GM18907 (cell line): Measurements from ENCODE around the gene CDC45.

Source experiments
- ATAC-seq: cut with Tn5 transposase; IDR thresholded peaks from one replicate; pipeline ENCODE4 v1.9.1; 2021; ENCODE audit warnings: mild to moderate bottlenecking, moderate library complexity; ENCODE audit not compliant: unreplicated experiment

The CDC45 gene

DNA sequence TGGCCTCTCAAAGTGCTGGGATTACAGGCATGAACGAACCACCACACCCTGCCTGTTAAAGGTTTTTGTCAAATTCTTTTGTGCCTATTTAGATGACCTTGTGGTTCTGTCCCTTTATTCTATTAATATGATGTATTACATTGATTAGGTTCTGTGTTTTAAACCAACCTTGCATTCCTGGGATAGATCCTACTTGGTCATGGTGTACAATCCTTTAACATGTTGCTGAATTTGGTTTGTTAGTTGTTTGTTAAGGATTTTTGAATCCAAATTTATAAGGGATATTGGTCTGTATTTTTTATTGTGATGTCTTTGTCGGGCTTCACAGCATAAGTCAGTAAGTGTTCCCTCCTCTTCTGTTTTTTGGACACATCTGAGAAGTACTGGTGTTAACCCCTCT is 73.5 kb downstream of the CDC45 start:
- no peak for ATAC-seq

DNA sequence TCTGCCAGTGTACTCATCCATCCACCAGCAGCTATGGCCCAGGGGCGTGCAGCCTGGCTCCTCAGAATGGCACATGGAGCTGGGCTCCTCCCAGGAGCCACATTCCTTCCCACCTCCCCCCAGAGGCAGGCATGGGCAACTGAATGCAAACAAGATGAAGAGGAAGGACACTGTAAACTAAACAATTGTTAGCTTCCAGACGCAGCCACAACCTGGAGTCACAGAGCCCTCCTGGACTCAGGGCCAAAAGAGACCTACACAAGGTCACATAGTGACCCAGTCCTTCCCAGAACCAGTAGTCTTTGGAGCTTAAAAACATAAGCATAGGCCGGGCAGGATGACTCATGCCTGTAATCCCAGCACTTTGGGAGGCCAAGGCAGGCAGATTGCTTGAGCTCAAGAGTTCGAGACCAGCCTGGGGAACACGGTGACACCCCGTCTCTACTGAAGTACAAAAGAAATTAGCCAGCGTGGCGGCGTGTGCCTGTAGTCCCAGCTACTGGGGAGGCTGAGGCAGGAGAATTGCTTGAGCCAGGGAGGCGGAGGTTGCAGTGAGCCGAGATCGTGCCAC is 75.2 kb downstream of the CDC45 start:
- no peak for ATAC-seq

DNA sequence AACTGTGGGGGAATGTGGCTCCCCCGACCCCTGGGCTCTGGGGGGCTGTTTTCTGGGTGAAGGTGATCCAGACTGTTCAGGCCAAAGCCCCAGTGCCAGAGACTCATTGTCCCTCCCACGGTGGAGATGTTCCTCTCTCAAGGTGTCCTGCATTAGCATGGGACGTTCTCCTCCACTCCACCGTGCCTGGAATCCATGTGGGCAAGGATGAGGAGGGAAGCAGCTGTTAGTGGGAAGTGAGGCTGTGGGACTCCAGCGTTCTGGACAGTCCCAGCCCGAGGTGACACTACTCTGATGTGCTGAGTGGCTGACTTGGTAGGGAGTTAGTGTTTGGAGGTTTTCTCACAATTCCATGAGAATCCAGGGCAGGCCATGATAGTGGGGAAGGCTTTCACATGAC is 75.9 kb downstream of the CDC45 start:
- no peak for ATAC-seq

DNA sequence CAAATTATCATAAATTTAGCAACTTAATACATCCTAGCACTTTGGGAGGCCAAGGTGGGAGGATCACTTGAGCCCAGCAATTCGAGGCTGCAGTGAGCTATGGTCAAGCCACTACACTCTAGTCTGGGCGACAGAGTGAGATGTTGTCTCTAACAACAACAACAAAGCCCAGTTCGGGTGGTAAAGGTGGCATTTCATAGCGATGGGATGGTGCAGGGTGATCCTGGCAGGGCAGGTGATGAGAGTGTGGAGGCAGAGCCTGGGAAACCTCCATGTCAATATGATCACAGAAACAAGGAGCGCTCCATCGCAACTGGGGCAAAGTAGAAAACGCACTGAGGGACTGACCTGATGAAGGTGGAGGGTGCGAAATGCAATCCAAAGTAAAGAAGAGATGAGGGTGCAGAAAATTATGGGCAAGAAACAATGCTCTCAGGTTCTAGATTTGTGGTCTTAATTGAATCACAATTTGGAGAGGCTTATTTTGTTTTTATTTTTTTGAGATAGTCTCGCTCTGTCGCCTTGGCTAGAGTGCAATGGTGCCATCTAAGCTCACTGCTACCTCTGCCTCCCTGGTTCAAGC is 77.3 kb downstream of the CDC45 start:
- no peak for ATAC-seq

DNA sequence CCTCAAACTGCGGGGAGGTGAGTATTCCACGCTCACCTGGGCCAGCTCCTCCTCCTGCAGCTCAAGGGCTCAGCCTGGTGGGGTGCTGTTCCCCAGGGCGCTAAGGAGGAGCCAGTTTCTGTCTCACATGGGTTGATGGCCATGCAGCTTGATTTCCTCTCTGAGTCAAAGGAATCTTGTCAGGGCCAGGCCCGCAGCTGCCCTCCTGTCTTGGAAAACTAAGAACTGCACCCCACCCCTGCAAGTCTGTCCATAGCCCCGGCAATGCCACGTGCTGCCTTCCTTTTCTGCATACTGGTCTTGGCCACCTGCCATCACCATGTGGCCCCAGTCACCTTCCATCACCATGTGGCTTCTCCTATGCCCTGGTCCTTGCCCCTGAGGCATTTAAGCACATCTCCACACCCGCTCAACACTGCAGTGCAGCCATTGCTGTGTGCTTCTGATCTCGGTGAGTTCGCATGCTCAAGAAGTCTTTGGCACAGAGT is 79.6 kb downstream of the CDC45 start:
- ATAC-seq, result no peak

DNA sequence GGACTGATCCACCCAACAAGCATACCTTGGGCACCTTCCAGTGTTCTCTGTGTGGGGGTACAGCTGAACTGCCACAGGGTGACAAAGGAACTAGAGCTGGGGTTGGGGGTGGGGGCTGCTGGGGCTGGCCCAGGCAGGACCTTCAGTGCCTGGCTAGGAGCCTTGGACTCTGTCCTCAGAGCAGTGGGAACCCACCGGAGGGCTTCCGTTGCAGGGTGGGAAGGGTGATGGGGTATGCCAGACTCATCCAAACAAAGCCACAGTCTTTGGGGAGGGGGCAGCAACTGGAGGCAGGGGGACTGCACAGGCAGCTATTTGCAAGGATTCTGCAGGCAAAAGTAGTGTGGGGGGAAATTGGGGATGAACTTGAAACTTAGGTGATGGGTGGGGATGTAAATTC is 80.2 kb downstream of the CDC45 start:
- no peak for ATAC-seq

DNA sequence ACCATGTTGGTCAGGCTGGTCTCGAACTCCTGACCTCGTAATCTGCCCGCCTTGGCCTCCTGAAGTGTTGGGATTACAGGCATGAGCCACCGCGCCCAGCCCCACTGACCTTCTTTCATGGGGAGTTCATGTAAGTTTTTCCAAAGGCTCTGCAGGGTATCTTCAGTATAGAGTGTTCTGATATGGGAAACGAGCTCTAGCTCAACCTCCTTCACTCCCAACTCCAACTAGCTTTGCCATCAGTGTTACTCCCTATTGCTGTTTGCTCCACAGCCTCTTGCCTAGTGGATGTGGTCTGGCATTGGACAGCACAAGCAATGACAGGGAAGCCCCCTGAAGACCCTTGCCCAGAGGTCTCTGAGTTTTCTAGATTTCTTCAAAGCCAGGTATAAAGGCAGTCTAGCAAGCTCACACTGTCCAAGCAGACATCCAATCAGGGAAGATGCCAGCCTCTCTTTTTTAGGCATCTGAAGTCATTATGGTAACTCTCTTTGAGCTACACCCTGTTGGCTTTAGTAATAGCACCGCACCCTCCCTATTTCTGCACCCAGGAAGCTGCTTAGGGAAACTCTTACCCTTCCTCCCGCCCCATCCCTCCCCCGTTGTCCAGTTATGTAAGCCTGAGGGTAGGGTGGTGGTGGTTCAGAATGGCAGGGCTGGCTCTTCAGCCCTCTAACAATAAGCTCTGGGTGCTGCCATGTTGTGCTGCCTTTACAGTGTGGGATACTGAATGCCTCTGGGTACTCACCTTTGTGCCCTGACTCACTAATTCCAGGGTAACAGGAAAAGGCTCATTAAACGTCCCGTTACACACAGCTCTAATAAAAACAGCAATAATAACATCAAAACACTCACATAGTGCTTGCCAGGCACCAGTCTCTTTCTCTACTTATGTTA is 85.9 kb downstream of the CDC45 start:
- ATAC-seq, result no peak

DNA sequence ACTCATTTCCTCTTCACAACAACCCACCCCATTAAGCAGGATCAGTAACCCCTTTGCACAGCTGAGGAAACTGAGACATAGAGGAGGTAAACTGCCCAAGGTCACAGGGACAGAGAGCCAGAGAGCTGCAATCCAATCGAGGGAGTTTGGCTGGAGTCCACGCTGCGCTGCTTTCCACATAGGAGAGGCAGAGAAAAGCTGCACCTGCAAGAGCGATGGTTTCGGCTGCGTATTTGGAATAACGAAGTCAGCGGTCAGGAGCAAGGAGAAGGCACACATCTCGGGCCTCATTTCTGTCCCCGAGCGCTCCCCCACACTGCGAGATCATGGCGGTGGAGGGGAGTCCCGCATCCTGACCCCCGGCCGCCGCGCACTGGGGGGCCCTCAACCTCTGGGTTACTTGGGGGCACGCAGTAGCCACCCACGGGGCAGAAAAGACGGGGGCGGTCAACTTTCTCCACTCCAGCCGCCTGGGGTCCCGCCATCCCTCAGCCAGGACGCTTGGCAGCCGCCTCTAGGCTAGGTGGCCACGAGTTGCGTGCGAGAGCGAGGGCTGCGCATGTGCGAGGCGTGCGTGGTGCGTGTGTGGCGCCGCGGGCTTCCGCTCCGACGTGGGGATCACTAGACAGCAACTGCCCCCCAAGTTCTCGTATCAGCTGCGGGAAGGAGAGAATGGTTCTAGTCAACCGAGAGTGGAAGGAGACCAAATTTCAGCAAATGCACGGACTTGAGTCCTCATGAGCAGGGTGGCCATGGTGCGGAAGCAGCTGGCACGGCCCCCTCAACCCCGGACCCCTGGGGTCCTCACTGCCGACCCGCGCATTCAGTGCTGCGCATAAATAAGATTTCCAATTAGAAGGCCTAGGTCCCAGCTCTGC is 86.8 kb downstream of the CDC45 start:
- no peak for ATAC-seq

DNA sequence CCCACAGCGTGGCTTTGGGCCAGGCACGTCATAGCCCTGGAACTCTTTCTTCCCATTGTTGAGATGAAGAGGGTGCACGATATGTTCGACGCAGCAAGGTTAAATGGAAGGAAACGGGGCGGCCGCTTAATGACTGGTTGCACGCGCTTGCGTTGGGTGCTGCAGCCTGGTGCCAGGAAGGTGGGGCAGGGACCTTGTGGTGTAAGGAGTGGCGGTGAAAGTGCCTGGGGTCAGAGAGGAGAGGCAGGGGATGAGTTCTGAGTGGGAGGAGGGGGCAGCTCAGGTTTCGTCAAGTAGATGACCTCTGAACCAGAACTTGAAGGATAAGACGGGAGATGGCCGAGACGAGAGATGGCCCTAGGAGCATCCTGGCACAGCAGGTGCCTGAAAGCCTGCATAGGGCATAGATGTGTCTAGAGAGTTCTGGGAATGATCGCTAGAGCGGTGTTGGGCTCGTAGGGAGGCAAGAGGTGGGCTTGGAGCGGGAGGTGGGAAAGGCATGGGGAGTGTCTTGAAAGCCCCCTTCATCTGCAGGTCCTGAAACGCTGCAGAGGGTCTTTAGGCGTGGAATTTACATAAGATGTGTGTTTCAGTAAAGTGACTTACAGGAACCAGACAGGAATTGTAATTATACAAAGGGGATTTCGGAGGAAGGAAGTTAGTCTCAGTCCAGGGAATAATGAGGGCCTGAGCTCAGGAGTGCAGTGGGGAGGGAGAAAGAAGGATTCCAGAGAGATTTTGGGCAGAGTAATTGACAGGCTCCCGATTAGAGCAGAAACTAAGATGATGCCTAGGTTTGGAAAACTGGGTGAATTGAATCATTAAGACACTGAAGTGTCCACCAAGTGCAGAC is 87.7 kb downstream of the CDC45 start:
- no peak for ATAC-seq

DNA sequence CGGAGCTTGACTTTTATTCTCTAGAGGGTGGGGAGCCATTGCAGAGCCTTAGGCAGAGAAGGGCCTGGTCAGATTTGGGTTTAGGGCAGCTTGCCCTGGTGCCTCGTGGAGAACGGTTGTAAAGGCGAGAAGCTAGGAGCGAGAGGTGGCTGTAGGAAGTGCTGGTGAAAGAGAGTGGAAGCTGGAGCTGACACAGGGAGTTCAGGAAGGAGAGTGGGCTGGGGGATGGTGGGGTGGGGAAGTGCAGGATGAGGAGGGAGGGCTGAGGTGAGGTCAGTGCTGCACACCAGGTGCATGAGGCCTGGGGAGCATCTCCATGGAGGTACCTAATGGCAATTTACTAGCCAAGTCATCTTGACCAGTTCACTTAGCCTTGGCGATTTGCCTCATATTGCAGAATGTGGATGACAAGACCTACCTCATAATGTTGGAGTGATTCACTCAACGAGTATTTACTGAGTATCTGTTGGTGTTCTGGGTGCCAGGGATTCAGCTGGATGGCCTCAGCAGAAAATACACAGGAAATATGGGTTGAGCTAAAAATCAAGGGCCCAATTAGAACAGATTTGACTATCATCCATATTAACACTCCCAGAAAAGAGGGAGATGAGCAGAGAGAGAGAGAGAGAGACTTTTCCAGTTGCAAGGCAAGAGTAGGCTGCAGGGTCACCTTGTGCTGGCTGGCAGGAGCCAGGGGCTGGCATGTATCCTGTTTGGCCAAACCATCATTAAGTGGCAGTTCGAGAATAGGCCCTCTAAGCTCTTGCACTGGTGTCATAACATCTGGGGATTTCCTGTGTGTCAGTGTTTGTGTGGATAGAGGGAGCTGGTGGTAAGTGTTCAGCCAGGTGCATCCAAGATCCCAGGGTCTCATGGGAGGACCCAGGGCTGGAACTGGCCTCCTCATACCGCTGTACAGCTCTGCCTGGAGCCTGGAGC is 88.9 kb downstream of the CDC45 start:
- no peak for ATAC-seq

DNA sequence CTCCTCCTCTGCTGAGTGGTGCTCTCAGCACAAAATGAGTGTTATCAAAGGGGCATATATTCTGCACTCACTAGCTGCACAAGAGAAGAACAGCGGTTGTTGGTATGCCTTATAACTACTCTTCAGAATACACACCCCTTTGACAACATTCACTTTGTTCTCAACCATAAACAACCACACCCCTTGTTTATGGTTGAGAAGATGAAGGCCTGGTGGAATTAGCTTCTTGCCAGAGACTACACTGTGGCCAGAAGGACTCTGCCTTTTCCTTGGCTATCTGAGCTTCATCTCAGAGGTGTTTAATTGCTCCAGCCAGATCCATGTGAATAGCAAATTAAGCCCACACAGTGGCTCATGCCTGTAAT is 89.5 kb downstream of the CDC45 start:
- ATAC-seq, result no peak

DNA sequence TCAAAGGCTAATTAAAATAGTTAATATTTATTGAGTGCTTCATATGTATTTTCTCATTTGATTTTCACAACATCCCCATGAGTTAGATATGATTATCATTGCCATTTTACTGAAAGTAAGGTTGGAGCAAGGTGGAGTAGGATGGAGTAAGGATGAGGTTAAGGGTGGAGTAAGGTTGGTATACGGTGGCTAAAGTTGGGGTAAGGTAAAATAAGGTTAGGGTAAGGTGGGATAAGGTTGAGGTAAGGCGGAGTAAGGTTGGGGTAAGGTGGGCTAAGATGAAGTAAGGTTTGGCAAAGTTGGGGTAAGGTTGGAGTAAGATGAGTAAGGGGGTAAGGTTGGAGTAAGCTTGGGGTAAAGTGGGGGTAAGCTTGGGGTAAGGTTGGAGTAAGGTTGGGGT is 90.3 kb downstream of the CDC45 start:
- ATAC-seq, result no peak
